NCI-H460 (cell line): ENCODE measurements around the gene SLC15A4. TPM values are rescaled to one million over a fixed set of nuclear protein-coding genes. Genes with fewer than 3 reads are reported as not detected.
"Not testable (repeated sequence)": the region's sequence is repeated elsewhere in the genome, so short reads cannot be mapped to it uniquely, and the experiment has no call there.

Source experiments
- DNase-seq: peaks from one replicate; pipeline ENCODE4 v3.0.0-alpha.2; 2016; ENCODE audit warnings: low read depth; ENCODE audit errors: extremely low read depth
- polyA plus RNA-seq: library from polyadenylated mRNA; depleted of rRNA; stranded (reverse); fragments of >200 nt; gene quantifications from 2 replicates; pipeline ENCODE4 v1.2.3, GENCODE V29; 2014; cell fraction: nucleus; rRNA removed
- total RNA-seq: library from RNA; depleted of rRNA; stranded (reverse); fragments of >200 nt; shearing (Covaris generic); gene quantifications from 2 replicates; pipeline ENCODE4 v1.2.3, GENCODE V29; 2014; rRNA removed

Gene SLC15A4
- 25.1 and 26.6 TPM in 2 replicates for total RNA-seq
- polyA plus RNA-seq: 34.5 and 43.9 TPM in 2 replicates

DNA sequence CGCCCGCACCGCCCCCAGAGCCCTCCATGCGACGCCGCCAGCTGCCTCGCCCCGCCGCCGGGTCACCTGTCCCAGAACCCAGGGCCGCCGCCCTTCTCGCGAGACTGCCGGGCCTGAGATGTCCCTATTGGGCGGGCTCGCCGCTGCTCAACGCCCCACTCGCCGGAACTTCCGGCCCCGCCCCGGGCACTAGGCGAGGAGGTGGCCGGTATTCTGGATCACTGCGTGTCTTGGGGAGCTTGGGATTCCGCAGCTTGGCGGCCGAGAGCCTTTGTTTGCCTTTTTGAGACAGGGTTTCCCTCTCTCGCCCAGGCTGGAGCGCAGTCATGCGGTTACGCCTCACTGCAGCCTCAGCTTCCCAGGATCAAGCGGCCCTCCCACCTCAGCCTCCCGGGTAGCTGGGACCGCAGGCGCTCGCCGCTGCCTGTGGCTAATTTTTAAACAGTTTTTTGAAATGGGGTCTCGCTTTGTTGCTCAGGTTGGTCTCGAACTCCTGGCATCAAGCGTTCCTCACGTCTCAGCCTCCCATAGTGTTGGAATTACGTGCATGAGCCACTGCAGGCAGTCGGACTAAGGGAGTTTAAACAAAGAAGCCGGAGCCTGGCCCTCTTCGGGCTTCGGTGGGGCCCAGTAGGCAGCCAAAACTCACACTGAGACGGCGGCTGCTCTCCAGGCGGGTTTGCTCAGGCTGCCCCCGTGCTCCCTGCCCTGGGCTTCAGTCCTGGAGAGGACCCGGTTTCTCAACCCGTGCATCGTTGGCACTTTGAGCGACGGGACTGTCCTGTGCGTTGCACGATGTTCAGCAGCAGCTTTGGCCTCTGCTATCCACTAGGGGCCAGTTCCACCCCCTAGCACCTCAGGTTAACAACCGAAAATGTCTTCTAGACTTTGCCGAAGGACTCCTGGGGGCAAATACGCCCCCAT, at the start of gene SLC15A4:
SLC15A4 (minus strand) TSS at position 43 of the 924 bp plus-strand sequence; CDS start at position 28, 15 bp downstream.
- peak; percentile 89 for DNase-seq

DNA sequence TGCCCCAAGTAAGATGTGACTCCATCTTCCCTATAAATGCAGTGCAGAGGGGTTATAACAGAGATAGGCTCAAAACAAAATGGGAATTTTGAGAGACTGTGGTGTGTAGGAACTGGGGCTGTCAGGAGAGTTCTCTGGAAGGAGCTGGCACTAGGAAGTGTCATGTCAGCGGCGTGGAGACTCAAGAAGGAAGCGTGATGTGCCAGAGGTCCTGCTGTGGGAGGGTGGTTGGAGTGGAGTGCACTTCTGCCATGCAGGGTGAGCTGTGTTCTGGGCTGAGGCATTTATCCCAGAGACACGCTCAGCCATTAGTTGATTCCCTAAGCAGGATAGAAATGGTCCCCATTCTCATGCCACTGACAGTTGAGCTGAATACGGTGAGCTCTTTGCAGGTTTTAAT, 48.5 kb upstream of the SLC15A4 start:
- no peak for DNase-seq

DNA sequence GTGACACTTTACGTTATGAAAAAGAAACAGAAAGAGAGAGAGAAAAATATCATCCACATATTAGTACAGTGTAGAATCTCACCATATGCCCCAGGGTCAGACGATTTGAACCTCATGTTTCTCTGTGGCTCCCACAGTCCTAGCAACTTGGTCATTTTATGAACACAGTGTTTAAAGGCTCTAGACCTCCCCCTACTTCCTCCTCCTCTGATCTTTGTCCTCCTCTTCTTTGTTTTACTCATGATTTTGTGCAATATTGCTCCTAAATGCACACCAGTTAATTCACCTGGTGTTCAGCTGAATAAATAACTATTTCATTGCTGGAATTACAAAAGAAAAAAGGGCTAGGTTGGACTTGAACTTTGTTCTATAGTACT, 47.7 kb upstream of the SLC15A4 start:
- no peak for DNase-seq

DNA sequence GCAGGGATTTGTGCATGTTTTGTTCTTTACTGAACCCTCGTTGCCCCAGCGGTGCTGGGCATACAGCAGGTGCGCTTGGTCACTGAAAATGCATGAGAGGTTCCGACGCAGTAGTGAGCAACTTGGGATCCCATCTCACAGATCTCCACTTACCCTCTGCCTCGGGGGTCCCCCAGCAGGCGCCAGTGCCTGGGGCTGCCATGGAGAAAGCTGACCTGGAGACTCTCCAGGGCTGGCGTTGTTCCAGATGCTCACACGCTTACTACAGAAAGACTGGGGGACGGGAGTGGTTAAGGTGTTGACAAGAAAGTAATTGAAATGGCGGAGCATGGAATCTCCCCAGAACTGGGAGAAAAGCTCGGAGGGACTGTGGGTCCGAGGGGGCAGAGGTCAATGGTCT, 43.7 kb upstream of the SLC15A4 start:
- no peak for DNase-seq

DNA sequence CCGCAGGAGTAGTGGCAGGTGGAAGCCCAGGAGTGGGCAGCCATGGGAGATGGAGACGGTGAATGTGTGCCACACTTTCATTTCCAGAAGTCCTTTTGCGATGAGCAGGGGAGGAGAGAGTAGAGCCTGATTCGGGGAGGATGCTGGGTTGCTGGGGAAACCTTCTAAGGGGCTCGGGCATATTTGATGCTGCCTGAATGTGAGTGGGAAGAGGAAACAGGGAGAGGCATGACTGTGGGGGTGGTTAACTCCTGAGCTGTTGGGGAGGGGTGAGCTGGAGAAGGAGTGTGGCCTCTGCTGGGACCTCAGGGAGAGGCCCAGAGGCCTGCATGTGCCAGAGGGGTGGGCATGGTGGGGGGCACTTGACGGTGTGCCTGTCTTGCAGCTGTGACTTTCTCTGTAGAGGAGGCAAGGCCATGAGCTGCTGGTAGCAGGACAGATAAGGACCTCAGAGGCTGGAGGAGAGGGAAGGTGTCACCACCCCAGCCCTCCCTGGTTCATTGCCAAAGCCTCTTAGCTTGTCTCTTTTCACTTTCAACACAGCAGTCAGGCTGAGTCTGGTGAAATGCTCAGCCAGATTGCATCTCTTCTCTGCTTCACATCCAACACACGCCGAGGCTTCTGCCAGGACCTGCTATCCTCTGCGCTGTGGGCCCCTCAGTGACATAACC, 40.9 kb upstream of the SLC15A4 start:
- DNase-seq: no peak

DNA sequence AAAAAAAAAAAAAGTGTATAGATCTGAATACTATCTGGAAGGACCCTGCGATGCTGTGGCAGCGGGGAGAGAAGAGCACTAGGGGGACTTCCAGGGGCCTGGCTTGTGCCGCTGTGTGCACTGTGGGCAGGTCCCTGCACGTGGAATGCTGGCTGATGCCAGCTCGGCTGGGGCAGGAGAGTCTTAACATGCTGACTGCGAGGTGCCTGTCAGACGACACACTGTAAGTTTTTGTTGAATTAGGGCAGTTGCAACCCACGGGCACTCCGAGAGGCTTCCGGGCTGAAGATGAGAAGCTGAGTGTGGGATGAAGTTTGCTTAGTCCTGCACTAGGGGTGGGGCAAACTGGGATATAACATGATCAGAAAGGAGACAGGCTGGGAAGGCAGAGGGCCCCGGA, 40.2 kb upstream of the SLC15A4 start:
- DNase-seq: no peak

DNA sequence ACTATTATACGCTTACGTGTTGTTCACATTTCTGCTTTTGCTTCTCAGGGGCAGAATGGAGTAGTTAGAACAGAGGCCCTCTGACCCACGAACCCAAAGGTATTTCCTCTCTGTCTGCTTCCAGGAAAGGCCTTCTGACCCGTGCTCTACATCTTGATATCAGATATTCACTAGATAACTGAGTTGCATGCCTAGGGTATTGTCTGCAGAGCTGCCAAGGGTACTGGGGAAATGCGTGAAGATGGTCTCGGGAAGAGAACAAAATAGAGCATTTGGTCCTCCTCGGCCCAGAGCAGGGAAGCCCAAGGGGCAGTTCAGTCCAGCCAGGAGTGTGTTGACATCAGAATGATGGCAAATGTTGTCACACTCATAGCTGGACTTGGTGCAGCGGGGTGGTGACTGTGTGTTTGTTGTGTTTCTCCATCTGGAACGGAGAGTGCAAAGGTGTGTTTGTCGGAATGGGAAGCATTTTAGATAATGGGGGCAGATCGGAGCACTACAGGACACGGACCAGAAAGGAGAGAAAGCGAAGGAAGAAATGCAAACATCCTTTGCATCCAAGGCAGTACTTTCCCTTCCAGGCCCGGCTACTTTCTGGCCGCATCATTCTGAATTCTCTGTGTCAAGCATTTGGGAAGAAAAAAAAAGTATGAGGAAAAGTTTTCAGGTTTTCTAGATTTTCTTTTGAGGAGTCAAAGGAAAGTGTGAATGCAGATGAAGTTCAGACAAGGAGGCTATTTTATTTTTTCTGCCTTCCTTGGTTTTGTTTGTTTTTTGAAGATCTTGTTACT, 37.7 kb upstream of the SLC15A4 start:
- DNase-seq: no peak

DNA sequence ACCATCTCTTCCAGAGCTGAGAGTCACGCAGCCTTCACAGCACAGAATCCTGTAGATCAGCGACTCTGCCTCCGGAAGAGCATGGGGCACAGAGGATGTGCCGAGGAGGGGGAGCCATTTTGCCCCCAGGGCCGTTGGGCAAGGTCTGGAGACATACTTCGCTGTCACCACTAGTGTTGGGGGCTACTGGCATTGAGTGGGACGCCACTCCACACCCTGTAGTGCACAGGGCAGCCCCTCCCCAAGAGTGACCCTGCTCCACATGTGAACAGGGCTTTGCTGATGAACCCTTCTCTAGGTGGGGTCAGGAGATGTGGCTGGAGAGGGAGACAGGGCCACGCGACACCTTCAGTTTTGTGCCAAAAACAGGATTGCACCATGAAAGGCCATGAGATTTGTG, 35.6 kb upstream of the SLC15A4 start:
- no peak for DNase-seq

DNA sequence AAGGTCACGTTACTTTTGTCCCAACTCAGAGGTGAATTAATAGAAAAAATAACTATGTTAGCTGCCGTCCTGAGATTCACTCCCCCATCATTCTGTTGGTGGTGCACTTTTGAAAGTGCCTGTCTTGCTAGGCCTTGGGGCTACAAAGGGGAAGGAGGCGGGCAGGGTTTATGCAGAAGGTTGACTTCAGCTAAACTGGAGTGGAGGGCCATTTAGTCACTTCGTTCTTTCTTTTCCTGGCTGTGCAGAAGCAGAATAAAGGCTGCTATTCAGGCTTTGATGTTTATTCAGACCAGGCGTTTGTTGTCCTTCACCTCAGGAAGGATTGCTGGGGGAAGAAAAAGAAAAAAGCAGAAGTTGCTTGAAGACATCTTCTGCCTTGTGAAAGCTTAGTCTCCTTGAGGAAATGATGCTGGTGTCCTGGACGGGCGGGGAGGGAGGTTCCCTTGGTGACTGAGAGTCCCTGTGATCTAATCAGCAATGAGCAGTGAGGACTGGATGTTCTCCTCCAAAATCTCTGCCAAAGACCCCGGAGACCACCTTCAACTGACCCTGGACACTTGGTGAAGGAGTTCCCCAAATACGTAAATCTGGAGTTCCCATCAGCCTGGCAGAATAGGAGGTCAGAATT, 33.5 kb upstream of the SLC15A4 start:
- DNase-seq: no peak

DNA sequence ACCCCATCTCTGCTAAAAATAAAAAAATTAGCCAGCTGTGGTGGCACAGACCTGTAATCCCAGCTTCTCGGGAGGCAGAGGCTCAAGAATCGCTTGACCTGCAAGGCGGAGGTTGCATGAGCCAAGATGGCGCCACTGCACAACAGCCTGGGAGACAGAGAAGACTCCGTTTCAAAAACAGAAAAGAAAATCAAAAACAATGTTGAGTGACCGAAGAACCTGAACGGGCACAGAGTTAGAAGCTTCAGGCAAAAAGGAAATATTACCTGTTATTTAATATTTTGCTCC, 33.0 kb upstream of the SLC15A4 start:
- no peak for DNase-seq

DNA sequence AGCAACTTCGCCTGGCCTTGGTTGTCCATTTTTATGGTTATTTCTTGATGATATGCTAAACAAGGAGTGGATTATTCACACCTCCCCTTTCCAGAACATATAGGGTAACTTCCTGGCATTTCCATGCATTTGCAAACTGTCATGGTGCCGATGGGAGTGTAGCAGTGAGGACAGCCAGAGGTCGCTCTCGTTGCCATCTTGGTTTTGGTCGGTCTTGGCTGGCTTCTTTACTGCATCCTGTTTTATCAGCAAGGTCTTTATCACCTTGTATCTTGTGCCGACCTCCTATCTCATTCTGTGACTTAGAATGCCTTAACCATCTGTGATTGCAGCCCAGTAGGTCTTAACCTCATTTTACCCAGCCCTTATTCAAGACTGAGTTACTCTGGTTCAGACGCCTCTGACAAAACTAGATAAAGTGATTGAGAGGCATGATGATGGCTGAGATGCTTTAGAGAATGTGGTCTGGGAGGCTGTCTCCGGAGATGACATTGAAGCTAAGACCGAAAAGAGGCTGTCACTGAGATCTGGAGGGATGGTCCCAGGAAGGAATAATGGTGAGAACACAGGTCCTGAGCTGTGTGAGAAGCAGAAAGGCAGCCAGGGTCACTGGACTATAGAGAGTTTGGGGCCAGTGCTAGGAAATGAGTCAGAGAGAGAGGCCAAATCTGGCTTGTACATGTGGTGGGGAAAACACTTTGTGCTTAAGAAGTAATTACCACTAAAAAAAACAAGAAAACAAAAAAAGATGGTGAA, 32.5 kb upstream of the SLC15A4 start:
- DNase-seq: no peak

DNA sequence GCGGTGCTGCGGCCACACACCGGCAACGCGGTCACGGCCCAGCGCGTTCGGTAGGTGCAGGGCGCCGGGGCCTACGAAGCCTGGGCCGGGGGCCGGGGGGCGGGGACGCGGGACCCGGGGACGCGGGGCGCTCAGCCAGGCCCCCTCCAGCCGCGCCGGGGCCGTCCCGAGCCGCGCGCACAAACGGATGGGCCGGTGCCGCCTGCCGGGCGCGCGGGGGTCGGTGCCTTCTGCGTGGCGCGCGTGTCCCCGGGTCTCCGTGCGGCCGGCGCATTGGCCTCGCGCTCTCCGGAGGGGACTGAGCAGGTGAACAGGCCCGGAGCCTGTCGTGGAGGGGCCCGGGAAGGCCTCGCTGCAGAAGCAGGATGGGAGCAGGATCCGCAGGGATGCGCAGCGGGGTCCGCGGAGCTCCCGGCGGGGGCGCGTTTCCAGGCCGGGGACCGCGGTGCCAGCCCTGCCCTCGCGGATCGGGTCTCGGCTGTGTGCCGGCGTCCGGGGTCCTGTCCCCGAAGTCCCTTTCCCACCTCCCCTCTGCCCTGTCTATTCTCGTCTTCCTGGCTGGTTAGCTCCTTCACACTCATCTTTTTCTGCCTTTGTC, 29.9 kb upstream of the SLC15A4 start:
- no peak for DNase-seq

DNA sequence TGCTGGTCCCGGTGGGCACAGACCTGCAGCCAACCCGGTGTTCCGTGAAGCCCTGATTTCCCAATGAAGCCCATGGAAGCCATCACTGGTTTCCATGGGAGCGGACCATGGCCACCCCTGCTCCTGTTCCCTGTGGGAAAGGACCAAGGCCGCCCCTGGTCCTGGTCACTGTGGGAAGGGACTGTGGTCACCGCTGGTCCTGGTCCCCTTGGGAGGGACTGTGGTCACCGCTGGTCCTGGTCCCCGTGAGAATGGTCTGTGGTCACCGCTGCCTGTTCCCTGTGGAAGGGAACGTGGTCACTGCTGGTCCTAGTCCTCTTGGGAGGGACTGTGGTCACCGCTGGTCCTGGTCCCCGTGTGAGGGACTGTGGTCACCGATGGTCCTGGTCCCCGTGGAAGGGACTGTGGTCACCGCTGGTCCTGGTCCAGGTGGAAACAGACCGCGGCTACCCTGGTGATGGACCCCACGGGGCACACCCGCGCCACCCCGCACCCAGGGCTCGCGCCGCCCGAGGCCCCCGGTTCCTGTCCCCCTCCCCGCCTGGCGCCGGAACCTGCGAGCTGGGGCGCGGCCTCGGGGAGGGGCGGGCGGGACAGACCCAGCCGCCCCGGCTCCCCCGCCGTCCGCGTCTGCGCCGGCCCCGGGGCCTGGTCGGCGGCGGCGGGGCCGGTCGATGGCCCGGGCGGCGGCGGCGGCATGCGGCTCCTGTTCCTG, 29.3 kb upstream of the SLC15A4 start, which contains the start of gene GLT1D1:
GLT1D1 (plus strand) TSS at position 594 of the 715 bp plus-strand sequence; CDS start at position 698, 104 bp downstream.
- DNase-seq: no peak

DNA sequence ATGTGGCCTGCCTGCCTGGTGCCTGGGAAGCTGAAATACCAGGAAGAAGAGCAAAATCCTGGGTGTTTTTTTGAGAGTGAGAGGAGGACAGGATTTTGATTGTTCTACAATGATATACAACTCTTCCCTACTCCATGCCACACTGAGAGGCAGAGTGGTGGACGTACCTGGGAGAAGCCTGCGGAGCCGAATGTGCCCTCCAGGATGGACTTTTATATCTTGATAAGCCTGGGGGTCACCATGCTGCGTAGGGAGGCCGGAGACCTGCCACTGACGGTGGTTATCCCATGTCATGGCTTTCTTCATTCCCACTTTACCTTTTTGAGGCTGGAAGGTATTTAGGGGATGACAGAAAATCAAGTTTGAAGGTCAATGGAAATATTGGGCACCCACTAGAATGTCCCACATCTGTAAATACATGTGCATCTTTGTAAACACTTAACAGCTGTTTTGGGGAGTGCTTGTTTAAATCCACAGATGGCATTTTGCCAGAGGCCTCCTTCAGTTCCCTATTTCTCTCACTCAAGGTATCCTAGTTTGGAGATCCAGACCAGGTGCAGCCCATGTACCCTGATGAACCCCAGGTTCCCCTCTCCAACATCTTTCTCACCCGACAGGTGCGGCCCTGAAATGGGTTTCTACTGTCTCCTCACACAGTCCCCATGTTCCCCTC, 28.4 kb upstream of the SLC15A4 start:
- no peak for DNase-seq

DNA sequence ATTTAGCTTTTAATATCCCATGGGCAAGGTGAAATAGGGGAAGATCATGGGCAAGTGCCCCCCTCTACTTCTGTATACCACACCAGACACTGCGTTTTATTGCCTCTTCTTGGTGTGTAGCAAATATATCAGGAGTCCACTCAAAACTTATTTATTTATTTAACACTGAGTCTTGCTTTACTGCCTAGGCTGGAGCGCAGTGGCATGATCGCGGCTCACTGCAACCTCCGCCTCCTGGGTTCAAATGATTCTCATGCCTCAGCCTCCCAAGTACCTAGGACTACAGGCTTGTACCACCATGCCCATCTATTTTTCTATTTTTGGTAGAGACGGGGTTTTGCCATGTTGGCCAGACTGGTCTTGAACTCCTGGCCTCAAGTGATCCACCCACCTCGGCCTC, 27.7 kb upstream of the SLC15A4 start:
- not testable (repeated sequence) for DNase-seq

DNA sequence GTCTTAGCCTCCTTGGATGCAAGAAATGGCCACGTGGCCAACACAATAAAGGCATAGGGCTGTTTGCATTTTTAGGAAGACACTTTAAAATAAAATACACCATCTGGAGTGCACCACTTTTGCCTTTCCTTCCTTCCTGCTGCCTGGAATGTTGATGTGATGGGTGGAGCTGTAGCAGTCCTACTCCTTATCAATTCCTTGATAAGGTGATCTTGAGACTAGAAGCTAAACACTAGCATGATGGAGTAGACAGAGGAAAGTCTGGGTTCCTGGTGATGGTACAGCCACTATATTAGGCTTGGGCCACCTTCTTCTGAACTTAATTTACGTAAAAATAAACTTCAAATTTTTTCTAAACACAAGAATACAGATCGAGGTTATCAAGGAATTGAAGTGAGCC, 26.6 kb upstream of the SLC15A4 start:
- no peak for DNase-seq

DNA sequence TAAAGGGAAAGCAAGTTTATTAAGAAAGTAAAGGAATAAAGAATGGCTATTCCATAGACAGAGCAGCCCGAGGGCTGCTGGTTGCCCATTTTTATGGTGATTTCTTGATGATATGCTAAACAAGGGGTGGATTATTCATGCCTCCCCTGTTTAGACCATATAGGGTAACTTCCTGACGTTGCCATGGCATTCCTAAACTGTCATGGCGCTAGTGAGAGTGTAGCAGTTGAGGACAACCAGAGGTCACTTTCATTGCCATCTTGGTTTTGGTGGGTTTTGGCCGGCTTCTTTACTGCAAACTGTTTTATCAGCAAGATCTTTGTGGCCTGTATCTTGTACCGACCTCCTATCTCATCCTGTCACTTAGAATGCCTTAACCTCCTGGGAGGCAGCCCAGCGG, 26.0 kb upstream of the SLC15A4 start:
- DNase-seq: not testable (repeated sequence)

DNA sequence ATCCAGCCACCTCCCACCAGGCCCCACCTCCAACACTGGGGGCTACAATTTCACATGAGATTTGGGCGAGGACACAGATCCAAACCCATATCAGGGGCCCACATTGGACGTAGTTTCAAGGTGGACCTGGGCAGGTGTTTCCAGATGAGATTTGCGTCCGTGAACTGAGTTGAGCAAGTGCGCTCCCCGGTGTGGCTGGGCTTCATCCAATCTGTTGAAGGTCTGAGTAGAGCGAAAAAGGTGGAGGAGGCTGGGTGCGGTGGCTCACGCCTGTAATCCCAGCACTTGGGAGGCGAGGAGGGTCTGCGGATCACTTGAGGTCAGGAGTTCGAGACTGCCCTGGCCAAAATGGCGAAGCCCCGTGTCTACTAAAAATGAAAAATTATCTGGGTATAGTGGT, 24.6 kb upstream of the SLC15A4 start:
- DNase-seq: no peak
